ENCODE measurements around the gene PRICKLE4.

PRICKLE4 gene

GRCh38 chr6:41778895-41779294 lies 1.7 kb upstream of the PRICKLE4 start:
- no peak overlapping the region for H3K9ac ChIP-seq (ENCODE audit: low read depth, low read length)

GRCh38 chr6:41779336-41779735 lies 1.2 kb upstream of the PRICKLE4 start:
- Histone ChIP-seq H3K4me3 (ENCODE audit: low read depth, low read length) (peak overlapping the region; percentile 86), H3K27ac (ENCODE audit: low read depth, low read length) (no peak overlapping the region), H3K27me3 (ENCODE audit: control insufficient read depth, insufficient read depth, low read length) (peaks cover 31% of the 10 kb centered on the region), H3K9ac (ENCODE audit: low read depth, low read length) (no peak overlapping the region), H3K36me3 (ENCODE audit: control insufficient read depth, insufficient read depth, low read length) (peaks cover 16% of the 10 kb centered on the region), H3K9me3 (ENCODE audit: control insufficient read depth, insufficient read depth, low read length) (no peaks in the 10 kb centered on the region), H3K4me1 (ENCODE audit: control insufficient read depth, insufficient read depth, low read length) (0 out of 2 replicates have a peak, but pooled peaks cover 9% of the 10 kb centered on the region)

More at GRCh38 chr6:41778895-41779294, 1.7 kb upstream of the PRICKLE4 start:
- Histone ChIP-seq H3K9me3 (ENCODE audit: control insufficient read depth, insufficient read depth, low read length) (no peaks in the 10 kb centered on the region), H3K4me3 (ENCODE audit: low read depth, low read length) (peak overlapping the region; percentile 86), H3K4me1 (ENCODE audit: control insufficient read depth, insufficient read depth, low read length) (0 out of 2 replicates have a peak, but pooled peaks cover 9% of the 10 kb centered on the region), H3K27me3 (ENCODE audit: control insufficient read depth, insufficient read depth, low read length) (peaks cover 26% of the 10 kb centered on the region), H3K36me3 (ENCODE audit: control insufficient read depth, insufficient read depth, low read length) (peaks cover 19% of the 10 kb centered on the region), H3K27ac (ENCODE audit: low read depth, low read length) (no peak overlapping the region)

DNA sequence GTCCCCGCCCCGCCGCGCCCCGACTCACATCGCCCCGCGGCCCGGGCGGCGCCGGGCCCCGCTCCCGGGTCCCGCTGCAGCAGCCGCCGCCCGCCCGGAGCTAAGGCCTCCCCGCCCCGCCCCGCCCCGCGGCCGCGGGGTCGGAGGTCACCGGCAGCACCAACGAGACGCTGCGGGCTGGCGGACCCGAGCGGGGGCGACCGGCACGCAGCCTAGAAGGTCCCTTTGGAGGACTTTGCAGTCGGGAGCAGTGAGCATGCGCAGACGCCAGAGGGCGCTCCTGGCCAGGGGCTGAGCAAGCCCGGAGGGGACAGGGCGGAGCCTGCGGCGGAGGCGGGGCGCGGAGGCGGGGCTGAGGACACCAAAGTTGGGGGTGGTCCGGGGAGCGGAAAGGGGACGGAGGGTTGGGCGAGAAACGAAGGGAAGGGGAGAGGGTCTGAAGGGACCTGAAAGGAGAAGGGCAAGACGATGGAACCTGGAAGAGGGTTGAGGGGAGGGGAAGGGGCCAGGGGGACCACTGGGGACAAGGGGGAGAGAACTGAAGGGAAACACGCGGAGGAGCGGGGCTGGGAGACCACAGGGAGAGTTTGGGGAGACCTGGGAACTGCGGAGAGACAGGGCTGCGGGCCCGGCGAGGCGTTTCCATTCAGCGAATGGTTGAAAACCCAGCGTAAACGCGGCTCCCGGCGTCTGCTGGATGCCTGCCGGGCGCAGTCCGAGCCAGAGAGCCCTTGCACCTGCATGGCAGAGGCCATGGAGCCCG lies 613 bp upstream of the PRICKLE4 start, which contains the start of gene FRS3:
FRS3 (minus strand) TSS at position 113 of the 763 bp plus-strand sequence. CDS start 2,913 bp downstream, outside the sequence.
- no peak within 1 kb of the TSS for H3K27ac ChIP-seq (ENCODE audit: low read depth, low read length)
- peaks cover 37% of the 10 kb centered on the region for H3K27me3 ChIP-seq (ENCODE audit: control insufficient read depth, insufficient read depth, low read length)
- no peaks in the 10 kb centered on the region for H3K9me3 ChIP-seq (ENCODE audit: control insufficient read depth, insufficient read depth, low read length)
- H3K36me3 ChIP-seq (ENCODE audit: control insufficient read depth, insufficient read depth, low read length): peaks cover 11% of the 10 kb centered on the region
- H3K4me3 ChIP-seq (ENCODE audit: low read depth, low read length): peak within 1 kb of the TSS; percentile 86
- H3K9ac ChIP-seq (ENCODE audit: low read depth, low read length): no peak within 1 kb of the TSS
- 0 out of 2 replicates have a peak, but pooled peaks cover 12% of the 10 kb centered on the region for H3K4me1 ChIP-seq (ENCODE audit: control insufficient read depth, insufficient read depth, low read length)

DNA sequence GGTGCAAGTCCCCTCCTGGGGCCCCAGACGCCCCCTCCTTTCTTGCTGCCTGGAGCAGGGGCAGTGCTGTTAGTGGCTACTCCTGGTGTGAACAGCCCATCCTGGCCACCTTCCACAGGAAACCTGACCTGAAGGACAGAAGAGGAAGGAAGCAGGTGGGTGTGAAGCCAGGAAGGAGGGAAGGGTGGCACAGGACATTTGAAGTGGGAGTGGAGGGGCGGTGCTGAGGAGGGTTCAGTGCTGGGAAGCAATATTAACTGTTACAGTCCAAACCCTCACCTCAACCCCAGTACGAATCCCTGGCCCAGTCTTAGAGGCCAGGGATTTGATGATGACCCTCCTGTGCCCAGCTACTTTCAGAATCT lies 766 bp downstream of the PRICKLE4 start:
- H3K9ac ChIP-seq (ENCODE audit: low read depth, low read length): no peak overlapping the region
- H3K27me3 ChIP-seq (ENCODE audit: control insufficient read depth, insufficient read depth, low read length): peaks cover 49% of the 10 kb centered on the region
- peak overlapping the region; percentile 86 for H3K4me3 ChIP-seq (ENCODE audit: low read depth, low read length)
- 0 out of 2 replicates have a peak, but pooled peaks cover 5% of the 10 kb centered on the region for H3K36me3 ChIP-seq (ENCODE audit: control insufficient read depth, insufficient read depth, low read length)
- H3K27ac ChIP-seq (ENCODE audit: low read depth, low read length): no peak overlapping the region
- H3K9me3 ChIP-seq (ENCODE audit: control insufficient read depth, insufficient read depth, low read length): no peaks in the 10 kb centered on the region
- 0 out of 2 replicates have a peak, but pooled peaks cover 14% of the 10 kb centered on the region for H3K4me1 ChIP-seq (ENCODE audit: control insufficient read depth, insufficient read depth, low read length)

DNA sequence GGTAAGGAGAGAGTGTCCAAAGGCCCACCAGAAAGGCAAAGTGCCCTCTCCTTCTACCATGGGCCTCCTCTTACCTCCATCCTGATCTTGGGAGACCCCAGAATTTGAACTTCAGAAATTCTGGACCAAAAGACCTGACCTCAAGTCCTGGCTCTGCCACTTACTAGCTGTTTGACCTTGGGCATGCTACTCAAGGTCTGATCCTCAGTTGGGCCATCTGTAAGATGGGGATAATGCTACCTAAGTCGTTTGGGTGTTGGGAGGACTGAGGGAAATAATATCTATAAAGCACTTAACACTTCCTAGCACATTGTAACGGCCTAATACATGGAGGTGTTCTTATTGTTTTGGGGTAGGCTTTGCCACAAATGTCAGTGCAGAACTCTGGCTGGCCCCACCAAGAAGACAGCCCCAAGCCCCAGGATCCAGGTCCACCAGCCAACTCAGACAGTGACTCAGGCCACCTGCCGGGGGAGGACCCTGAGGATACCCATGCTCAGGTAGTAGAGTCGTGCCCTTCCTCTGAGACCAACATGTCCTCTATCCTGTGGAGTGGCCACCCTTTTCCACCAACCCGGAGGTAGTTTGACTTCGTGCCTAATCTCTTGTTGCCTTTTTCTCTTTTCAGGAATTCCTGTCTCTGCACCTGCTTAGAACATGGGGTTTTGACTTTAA lies 2.7 kb downstream of the PRICKLE4 start:
- no peak overlapping the region for H3K9ac ChIP-seq (ENCODE audit: low read depth, low read length)
- H3K9me3 ChIP-seq (ENCODE audit: control insufficient read depth, insufficient read depth, low read length): no peaks in the 10 kb centered on the region
- H3K36me3 ChIP-seq (ENCODE audit: control insufficient read depth, insufficient read depth, low read length): no peaks in the 10 kb centered on the region
- H3K4me1 ChIP-seq (ENCODE audit: control insufficient read depth, insufficient read depth, low read length): 0 out of 2 replicates have a peak, but pooled peaks cover 14% of the 10 kb centered on the region
- H3K4me3 ChIP-seq (ENCODE audit: low read depth, low read length): no peak overlapping the region
- peaks cover 49% of the 10 kb centered on the region for H3K27me3 ChIP-seq (ENCODE audit: control insufficient read depth, insufficient read depth, low read length)
- H3K27ac ChIP-seq (ENCODE audit: low read depth, low read length): no peak overlapping the region

DNA sequence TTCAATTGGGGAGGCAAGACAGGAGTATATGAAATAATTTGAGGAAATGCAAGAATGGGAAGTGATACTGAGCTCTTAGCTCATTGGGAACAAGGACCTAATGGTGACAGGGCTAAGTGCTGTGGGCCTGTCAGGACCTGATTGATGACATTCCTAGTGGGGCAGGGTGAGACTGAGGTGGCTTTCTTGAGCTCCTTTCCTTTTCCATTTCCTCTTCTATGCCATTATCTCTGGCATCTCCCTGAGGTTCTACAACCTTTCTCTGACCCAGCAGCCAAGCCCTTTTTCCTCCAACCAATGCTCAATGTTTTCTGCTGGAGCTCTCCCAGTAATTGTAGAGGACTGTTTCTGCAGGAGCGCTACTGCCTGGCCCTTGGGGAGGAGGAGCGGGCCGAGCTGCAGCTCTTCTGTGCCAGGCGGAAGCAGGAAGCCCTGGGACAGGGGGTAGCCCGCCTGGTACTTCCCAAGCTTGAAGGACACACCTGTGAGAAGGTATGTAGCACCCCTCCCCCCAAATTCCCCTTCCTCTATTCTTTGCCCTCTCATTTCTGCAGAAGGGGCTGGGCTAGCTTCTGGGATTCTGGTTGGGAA lies 4.1 kb downstream of the PRICKLE4 start:
- Histone ChIP-seq H3K9me3 (ENCODE audit: control insufficient read depth, insufficient read depth, low read length) (no peaks in the 10 kb centered on the region; the same call in 1 of the 2 replicates), H3K36me3 (ENCODE audit: control insufficient read depth, insufficient read depth, low read length) (peaks cover 9% of the 10 kb centered on the region), H3K4me3 (ENCODE audit: low read depth, low read length) (no peak overlapping the region), H3K9ac (ENCODE audit: low read depth, low read length) (no peak overlapping the region), H3K27ac (ENCODE audit: low read depth, low read length) (no peak overlapping the region), H3K27me3 (ENCODE audit: control insufficient read depth, insufficient read depth, low read length) (peaks cover 49% of the 10 kb centered on the region), H3K4me1 (ENCODE audit: control insufficient read depth, insufficient read depth, low read length) (0 out of 2 replicates have a peak, but pooled peaks cover 11% of the 10 kb centered on the region)

- 0 out of 2 replicates have a peak, but pooled peaks cover 11% of the 10 kb centered on the region for H3K4me1 ChIP-seq (ENCODE audit: control insufficient read depth, insufficient read depth, low read length)
- peaks cover 15% of the 10 kb centered on the region for H3K36me3 ChIP-seq (ENCODE audit: control insufficient read depth, insufficient read depth, low read length)
- no peak overlapping the region for H3K9ac ChIP-seq (ENCODE audit: low read depth, low read length)
- peaks cover 49% of the 10 kb centered on the region for H3K27me3 ChIP-seq (ENCODE audit: control insufficient read depth, insufficient read depth, low read length)
- H3K27ac ChIP-seq (ENCODE audit: low read depth, low read length): no peak overlapping the region
- no peak overlapping the region for H3K4me3 ChIP-seq (ENCODE audit: low read depth, low read length)
- H3K9me3 ChIP-seq (ENCODE audit: control insufficient read depth, insufficient read depth, low read length): no peaks in the 10 kb centered on the region; the same call in 1 of the 2 replicates
These were observed 4.7 kb downstream of the PRICKLE4 start for GRCh38 chr6:41785254-41785653.

DNA sequence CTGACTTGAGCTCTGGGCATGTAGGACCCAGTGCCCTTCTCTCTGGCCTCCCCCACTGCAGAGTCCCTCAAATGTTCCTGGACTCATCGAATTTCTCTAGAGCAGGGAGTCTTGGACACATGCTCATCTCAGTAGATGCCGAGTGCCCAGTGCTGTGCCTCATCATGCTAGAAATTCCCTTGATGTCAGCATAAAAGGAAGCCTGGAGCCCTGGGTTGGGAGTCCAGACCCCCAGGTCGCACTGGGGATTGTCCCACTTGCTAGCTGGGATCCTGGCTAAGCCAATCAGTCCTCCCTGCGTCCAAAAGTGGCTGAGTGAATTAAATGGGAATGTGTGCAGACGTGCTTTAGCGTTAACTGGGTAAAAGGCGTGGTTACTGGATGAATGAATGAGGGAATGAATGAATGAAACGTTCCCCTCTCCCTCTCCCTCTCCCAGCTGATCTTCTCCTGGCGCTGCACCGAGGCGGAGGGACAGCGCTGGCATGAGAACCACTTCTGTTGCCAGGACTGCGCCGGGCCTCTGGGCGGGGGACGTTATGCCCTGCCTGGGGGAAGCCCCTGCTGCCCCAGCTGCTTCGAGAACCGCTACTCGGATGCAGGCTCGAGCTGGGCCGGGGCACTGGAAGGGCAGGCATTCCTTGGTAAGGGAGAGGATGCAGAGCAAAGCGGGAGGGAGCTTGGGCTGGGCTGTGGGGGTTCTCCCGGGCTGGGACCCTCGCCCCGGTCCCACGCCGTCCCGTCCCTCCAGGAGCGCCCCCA lies 5.3 kb downstream of the PRICKLE4 start:
- H3K9me3 ChIP-seq (ENCODE audit: control insufficient read depth, insufficient read depth, low read length): no peaks in the 10 kb centered on the region; the same call in 1 of the 2 replicates
- H3K9ac ChIP-seq (ENCODE audit: low read depth, low read length): no peak overlapping the region
- H3K27me3 ChIP-seq (ENCODE audit: control insufficient read depth, insufficient read depth, low read length): peaks cover 49% of the 10 kb centered on the region
- H3K4me1 ChIP-seq (ENCODE audit: control insufficient read depth, insufficient read depth, low read length): 0 out of 2 replicates have a peak, but pooled peaks cover 11% of the 10 kb centered on the region
- H3K36me3 ChIP-seq (ENCODE audit: control insufficient read depth, insufficient read depth, low read length): peaks cover 21% of the 10 kb centered on the region
- no peak overlapping the region for H3K27ac ChIP-seq (ENCODE audit: low read depth, low read length)
- peak overlapping the region; percentile 86 for H3K4me3 ChIP-seq (ENCODE audit: low read depth, low read length)

GRCh38 chr6:41786451-41787218 lies 6.1 kb downstream of the PRICKLE4 start:
- 0 out of 2 replicates have a peak overlapping the region, but pooled peaks have one; percentile 1 for H3K9ac ChIP-seq (ENCODE audit: low read depth, low read length)
- H3K9me3 ChIP-seq (ENCODE audit: control insufficient read depth, insufficient read depth, low read length): no peaks in the 10 kb centered on the region; the same call in 1 of the 2 replicates
- H3K4me1 ChIP-seq (ENCODE audit: control insufficient read depth, insufficient read depth, low read length): 0 out of 2 replicates have a peak, but pooled peaks cover 6% of the 10 kb centered on the region
- peak overlapping the region; percentile 80 for H3K27ac ChIP-seq (ENCODE audit: low read depth, low read length)
- H3K36me3 ChIP-seq (ENCODE audit: control insufficient read depth, insufficient read depth, low read length): peaks cover 29% of the 10 kb centered on the region
- H3K4me3 ChIP-seq (ENCODE audit: low read depth, low read length): peak overlapping the region; percentile 86
- peaks cover 42% of the 10 kb centered on the region for H3K27me3 ChIP-seq (ENCODE audit: control insufficient read depth, insufficient read depth, low read length)

Data from HUES48 (cell line).